Measurements from ENCODE around the gene CA5B.
"Not testable (repeated sequence)": the region's sequence is repeated elsewhere in the genome, so short reads cannot be mapped to it uniquely, and the experiment has no call there.

Gene CA5B

DNA sequence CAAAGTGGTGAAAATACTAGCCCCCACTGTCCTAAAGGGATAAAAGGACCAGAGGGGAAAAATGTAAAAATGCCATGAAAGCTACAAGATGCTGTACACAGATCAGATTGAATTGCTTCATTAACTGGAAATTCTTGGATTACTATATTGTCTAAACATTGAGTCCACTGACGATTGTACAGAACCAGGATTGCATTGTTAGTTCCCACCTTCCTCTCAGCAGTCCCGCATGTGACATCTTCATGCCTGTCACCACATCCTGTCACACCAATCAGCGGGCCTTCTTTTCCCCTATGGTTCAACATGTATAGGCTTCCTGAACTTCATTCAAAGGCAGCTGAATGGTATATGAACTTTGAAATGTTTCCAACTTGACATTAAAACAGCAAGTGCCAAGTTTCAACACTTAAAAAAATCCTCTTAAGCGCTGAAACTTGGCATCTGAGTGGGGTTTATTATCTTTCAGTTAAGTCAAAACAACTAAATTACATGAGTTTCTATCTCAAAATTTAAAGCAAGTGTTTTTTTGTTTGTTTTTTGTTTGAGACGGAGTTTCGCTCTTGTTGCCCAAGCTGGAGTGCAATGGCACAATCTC lies 76.8 kb downstream of the CA5B start:
- DNase-seq: no peak

DNA sequence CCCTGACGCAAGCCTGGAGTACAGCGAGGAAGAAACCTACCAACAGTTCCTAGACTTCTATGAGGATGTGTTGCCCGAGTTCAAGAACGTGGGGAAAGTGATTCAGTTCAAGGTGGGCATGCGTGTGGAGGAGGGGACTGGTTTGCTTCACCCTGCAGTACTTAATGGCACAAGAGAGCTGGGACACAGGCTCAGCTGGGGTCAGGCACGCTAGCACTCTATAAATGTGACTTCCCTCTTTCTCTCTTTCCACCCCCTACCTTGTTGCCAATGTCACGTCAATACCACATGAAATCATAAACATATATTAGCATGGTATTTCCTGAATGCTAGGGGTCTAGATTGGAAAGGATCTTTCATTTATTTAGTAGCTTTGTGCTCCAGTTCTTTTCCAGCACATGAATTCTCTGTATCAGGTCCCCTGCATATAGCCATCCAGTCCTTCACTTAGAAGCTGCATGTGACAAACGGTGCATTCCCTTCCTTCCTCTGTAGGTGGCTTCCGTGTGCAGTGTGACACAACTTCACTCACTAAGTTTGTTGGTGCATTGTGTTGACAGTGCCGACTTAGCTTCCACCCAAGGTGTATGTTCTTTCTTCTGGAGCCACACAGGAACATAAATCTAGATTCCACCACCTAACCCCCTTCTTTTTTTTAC lies 77.8 kb downstream of the CA5B start:
- no peak for DNase-seq

DNA sequence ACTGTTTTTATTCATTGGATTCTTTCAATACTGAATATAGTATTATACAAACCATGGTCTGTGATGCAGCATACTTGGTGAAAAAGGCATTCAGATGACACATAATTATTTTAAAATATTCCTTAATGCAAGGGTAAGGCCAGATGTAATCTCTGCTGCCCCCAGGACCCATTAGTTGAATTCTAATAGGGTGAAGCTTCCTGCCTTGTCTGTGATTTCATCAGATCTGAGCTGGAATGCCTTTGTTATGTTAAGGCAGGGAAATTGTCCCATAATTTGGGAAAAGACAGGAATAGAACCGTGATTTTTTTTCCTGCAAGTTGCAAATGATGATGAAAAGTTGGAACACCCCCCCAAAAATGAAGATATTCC lies 78.4 kb downstream of the CA5B start:
- DNase-seq: no peak

DNA sequence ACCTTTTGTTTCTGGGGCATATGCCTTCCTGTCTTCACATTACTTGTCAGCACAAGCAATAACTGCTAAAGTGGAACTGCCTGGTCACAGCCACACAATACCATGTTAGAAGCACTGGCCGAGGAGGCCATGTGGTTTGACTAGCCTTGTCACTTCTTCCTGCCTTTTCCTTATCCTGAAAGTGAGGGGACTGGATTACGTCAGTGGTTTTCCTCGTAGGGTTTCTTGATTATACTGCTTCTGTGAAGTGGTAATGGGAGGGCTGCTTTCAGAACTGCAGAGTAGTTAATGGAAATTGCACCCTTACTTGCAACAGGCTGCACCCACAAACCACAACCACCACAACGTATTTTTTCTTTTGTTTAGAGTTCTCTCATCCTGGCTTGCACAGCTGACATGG lies 78.8 kb downstream of the CA5B start:
- no peak for DNase-seq

DNA sequence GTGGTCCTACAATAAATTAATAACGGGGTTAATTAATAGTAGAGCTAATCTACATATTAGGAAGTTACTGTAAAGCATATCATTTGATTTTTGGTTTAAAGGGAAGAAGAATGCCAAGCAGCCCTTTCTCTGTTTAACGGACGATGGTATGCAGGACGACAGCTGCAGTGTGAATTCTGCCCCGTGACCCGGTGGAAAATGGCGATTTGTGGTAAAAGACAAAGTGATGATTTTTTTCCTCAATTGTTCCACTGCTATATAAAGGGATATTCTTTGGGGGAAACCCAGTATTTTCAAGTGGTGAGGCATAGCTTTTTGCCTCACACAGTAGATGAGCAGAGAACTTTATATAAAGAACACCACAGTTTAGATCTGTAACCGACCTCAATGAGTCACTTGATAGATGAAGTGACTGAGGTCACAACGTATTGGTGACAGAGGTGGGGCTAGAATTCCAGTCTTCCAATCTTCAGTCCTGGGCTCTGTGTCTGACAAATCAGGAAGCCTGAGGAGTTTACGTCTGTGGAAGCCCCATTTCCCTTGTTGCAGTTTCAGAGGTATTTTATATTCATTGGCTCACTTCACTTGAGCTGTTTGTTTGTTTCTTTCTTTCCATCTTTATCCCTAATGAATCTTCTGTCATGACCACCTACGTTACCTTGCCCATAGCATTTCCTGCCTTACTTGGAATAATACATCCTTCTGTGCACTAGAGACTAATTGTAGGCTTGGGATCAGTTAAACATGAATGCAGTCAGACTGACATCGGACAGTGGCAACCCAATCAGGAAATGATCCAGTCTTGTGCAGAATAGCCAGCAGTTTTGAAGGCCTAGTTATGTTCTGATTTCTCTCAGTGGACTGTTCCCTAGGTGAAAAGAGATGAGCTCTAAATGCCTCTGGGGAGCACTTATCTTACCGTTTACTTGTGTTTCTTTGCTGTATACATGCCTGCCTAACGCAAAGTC lies 82.3 kb downstream of the CA5B start:
- DNase-seq: no peak

DNA sequence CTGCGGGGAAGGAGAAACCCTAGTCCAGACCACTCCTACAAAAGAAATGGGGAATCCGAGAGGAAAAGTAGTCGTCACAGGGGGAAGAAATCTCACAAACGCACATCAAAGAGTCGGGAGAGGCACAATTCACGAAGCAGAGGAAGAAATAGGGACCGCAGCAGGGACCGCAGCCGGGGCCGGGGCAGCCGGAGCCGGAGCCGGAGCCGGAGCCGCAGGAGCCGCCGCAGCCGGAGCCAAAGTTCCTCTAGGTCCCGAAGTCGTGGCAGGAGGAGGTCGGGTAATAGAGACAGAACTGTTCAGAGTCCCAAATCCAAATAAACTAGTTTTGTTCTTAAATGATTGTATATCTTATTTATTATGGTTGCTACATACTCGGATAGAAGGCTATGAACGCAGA lies 84.9 kb downstream of the CA5B start:
- DNase-seq: no peak

DNA sequence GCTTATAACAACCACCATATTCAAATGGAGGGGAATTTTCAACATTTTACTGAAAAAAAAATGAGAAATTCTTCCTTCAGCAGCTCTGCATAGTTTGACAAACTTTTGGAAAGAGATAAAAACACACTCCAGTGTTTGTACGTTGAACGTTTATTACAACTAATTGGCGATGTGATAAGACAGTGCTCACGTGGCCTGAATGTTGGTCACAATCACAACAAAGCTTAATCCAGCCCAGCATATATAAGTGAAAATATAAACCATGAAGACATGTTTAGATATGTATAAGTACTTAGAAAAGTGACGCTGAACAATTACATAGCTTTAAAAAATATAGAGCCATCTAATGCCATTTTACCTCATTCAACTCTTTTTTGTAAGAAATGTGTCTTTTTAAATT lies 87.9 kb downstream of the CA5B start:
- no peak for DNase-seq

DNA sequence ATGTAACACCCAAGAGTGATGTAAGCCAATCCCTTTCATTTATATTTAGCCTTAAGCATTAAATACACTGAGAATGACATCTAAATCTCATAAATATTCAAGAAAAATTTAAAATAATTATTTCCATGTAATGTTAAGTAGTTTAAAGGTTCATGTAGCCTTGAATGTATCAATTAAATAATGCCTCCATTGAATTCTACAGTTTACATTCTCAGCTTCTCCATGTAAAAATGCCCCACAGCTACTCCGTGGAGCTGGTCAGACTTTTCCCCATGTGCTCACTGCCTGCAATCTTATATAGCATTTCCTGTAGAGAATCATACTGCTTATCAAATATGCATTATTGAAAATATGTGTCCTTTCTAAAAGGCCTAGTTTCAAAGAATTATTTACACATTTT lies 91.1 kb downstream of the CA5B start:
- DNase-seq: no peak

DNA sequence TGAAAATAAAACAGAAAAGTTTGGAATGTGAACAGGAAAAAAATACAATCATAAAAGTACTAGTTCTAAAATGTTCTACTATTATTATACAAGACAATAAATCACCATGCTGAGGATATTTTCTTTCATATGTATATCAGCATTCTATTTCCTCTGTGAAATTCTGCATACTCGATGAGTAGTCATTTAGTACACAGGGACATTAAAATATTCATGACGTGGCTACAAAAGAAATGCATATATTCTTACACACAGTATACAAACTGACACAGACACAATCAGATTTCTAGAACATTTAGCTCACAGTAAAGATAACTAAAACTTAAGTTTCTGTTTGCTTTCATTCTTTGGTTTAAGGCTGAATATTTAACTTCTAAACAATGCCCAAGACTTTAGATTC lies 93.3 kb downstream of the CA5B start:
- not testable (repeated sequence) for DNase-seq

DNA sequence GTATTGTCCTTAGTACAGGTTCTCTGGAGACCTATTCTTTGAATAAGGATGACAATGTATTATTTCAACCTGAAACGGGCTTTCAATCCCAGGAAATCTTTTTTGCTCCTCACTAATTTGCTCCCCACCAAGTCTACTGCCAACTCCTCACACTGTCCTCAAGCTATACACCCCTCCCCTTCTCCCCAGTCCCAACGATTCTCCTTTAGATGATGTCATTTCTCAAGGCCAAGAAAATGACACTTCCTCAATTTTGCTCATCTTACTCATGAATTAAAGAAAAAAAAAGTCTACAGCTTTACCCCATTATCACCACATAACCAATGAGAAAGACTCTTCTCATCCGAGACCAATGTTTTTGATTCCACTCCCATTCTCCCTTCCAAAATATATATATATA lies 96.0 kb downstream of the CA5B start:
- DNase-seq: no peak

DNA sequence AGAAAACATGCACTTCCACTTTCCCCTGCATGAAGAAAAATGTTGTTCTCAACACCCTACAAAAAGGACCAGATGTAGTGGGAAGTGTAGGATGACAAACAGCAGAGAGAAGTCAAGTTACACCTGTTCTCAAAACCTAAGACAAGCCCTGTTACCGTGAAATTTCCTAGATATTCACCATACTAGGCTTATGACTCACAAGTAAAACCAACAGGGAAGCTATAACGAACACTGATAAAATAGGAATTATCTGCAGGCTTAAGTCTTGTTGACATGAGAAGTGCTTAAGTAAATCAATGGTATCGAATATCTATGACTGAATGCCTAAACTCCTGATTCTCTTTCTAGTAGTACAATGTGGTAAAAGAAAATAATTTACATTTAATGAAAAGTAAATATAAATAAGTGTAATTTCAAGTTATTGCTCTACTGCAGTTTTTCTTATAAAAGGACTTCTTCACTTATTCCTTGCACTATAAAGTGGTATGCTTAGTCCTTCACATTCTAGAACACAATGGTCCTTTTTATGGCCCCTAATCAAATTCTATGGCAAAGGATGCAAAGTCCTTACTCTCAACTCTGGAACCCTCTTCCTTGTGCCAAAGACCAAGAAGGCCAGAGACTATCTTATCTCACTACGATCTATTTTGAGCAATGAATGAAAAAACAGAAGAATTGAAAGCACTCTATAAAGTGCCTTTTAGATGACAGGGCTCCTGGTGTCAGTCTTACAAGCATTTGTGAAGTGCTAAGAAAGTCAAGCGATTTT lies 96.9 kb downstream of the CA5B start:
- DNase-seq: no peak

Measured in C1 segment of cervical spinal cord (tissue), 14 donors.